HEK293 (cell line): ENCODE data around the gene MYRFL.

ENCODE experiments used
- CTCF ChIA-PET: fragments of 350-600 bp; formaldehyde crosslinking; extraction: SDS; loops from one replicate; lab custom pipeline; 2021; ENCODE audit warnings: antibody characterized with exemption; lab: Yijun Ruan, JAX
- POLR2A ChIA-PET: fragments of 300-600 bp; formaldehyde crosslinking; extraction: SDS; loops from one replicate; lab custom pipeline; 2020; ENCODE audit warnings: antibody characterized with exemption, inconsistent platforms; lab: Yijun Ruan, JAX
- H3K27ac ChIP-seq: fragments of 200-500 bp; sonication (Bioruptor generic); 2 replicates; pipeline ENCODE4 v1.5.1; 2014; ENCODE audit warnings: low read depth, low read length, control low read depth, inconsistent platforms; ENCODE audit errors: extremely low read depth
- H3K36me3 ChIP-seq, 2 experiments: fragments of 200-500 bp in 1 of 2; sonication (Bioruptor generic) in 1 of 2; 1 replicate in 1 of 2; 2 replicates in 1 of 2; pipeline ENCODE4 v1.5.1; 2014 to 2017; ENCODE audit warnings: inconsistent platforms in 2 of 2, low read length in 2 of 2; ENCODE audit not compliant: control insufficient read depth in 2 of 2, insufficient read depth in 1 of 2
- H3K4me1 ChIP-seq: fragments of 200-500 bp; sonication (Bioruptor generic); 2 replicates; pipeline ENCODE4 v1.5.1; 2014; ENCODE audit warnings: mild to moderate bottlenecking, low read length, inconsistent platforms; ENCODE audit not compliant: control insufficient read depth, insufficient read depth
- H3K4me3 ChIP-seq: 2 replicates; pipeline ENCODE4 v1.5.1; 2011; ENCODE audit warnings: low read depth, mild to moderate bottlenecking, control low read depth, low read length, moderate library complexity
- H3K9me3 ChIP-seq: fragments of 200-500 bp; sonication (Bioruptor generic); 2 replicates; pipeline ENCODE4 v1.5.1; 2014; ENCODE audit warnings: low read depth, low read length, inconsistent platforms; ENCODE audit not compliant: control insufficient read depth, insufficient read depth
- AEBP2 ChIP-seq: fragments of 450-650 bp; formaldehyde crosslinking; IDR thresholded peaks from 2 replicates; pipeline ENCODE4 v1.5.1; 2016; ENCODE audit warnings: missing biosample characterization, missing genetic modification characterization, borderline replicate concordance
- GLI4 ChIP-seq: fragments of 450-650 bp; formaldehyde crosslinking; IDR thresholded peaks from 2 replicates; pipeline ENCODE4 v1.5.1; 2016; ENCODE audit warnings: missing biosample characterization, missing genetic modification characterization
- HOXC10 ChIP-seq: sonication (generic); formaldehyde crosslinking; IDR thresholded peaks from 2 replicates; pipeline ENCODE4 v1.8.1; 2023; ENCODE audit warnings: mild to moderate bottlenecking, missing genetic modification reagents
- MEIS1 ChIP-seq: sonication (generic); formaldehyde crosslinking; IDR thresholded peaks from 2 replicates; pipeline ENCODE4 v1.8.1; 2022; ENCODE audit warnings: missing genetic modification reagents, mild to moderate bottlenecking, borderline replicate concordance
- ZFP69B ChIP-seq: fragments of 450-650 bp; formaldehyde crosslinking; IDR thresholded peaks from 2 replicates; pipeline ENCODE4 v1.5.1; 2016; ENCODE audit warnings: missing biosample characterization, missing genetic modification characterization
- ZNF48 ChIP-seq: fragments of 450-650 bp; formaldehyde crosslinking; IDR thresholded peaks from 2 replicates; pipeline ENCODE4 v1.5.1; 2016; ENCODE audit warnings: missing biosample characterization, missing genetic modification characterization
- ZNF585B ChIP-seq: fragments of 450-650 bp; formaldehyde crosslinking; IDR thresholded peaks from 2 replicates; pipeline ENCODE4 v1.5.1; 2016; ENCODE audit warnings: missing biosample characterization, missing genetic modification characterization
- ZNF596 ChIP-seq: fragments of 450-650 bp; IDR thresholded peaks from 2 replicates; pipeline ENCODE4 v1.5.0; 2018; ENCODE audit warnings: missing biosample characterization, mild to moderate bottlenecking, missing genetic modification characterization, moderate library complexity
- ZNF621 ChIP-seq: fragments of 450-650 bp; formaldehyde crosslinking; IDR thresholded peaks from 2 replicates; pipeline ENCODE4 v1.5.1; 2017; ENCODE audit warnings: missing biosample characterization, missing genetic modification characterization
- ZNF654 ChIP-seq: fragments of 450-650 bp; formaldehyde crosslinking; IDR thresholded peaks from 2 replicates; pipeline ENCODE4 v1.5.1; 2016; ENCODE audit warnings: low read depth, missing biosample characterization, missing genetic modification characterization
- ZNF660 ChIP-seq: fragments of 450-650 bp; IDR thresholded peaks from 2 replicates; pipeline ENCODE4 v1.5.1; 2018; ENCODE audit warnings: missing biosample characterization, mild to moderate bottlenecking, missing genetic modification characterization
- TF ChIP-seq, protein P1 (sequence below): fragments of 450-650 bp; formaldehyde crosslinking; IDR thresholded peaks from 2 replicates; pipeline ENCODE4 v1.5.1; 2016; ENCODE audit warnings: missing biosample characterization, missing genetic modification characterization, borderline replicate concordance
- TF ChIP-seq, protein P2 (sequence below): fragments of 450-650 bp; formaldehyde crosslinking; IDR thresholded peaks from 2 replicates; pipeline ENCODE4 v1.5.1; 2016; ENCODE audit warnings: missing biosample characterization, missing genetic modification characterization
- TF ChIP-seq, protein P3 (sequence below): fragments of 450-650 bp; formaldehyde crosslinking; IDR thresholded peaks from 2 replicates; pipeline ENCODE4 v1.5.1; 2016; ENCODE audit warnings: missing biosample characterization, missing genetic modification characterization

Gene MYRFL

DNA sequence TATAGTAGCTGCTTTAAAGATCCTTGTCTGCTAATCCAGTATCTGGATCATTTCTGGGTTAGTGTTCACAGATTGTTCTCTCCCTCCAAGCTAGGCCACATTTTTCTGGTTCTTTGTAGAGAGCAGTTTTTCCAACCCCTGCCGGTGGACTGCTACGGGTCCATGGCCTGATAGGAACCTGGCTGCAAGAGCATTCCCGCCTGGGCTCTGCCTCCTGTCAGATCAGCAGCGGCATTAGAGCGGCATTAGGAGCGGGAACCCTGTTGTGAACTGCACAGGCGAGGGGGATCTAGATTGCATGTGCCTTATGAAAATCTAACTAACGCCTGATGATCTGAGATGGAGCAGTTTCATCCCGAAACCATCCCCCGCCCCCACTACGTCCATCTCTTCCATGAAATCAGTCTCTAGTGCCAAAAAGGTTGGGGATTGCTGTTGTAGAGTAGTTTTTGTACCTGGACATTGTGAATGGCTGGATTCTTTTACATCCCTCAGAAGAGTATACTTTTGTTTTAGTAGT lies 50.4 kb downstream of the MYRFL start (continued):
- TF ChIP-seq, protein P1, sequence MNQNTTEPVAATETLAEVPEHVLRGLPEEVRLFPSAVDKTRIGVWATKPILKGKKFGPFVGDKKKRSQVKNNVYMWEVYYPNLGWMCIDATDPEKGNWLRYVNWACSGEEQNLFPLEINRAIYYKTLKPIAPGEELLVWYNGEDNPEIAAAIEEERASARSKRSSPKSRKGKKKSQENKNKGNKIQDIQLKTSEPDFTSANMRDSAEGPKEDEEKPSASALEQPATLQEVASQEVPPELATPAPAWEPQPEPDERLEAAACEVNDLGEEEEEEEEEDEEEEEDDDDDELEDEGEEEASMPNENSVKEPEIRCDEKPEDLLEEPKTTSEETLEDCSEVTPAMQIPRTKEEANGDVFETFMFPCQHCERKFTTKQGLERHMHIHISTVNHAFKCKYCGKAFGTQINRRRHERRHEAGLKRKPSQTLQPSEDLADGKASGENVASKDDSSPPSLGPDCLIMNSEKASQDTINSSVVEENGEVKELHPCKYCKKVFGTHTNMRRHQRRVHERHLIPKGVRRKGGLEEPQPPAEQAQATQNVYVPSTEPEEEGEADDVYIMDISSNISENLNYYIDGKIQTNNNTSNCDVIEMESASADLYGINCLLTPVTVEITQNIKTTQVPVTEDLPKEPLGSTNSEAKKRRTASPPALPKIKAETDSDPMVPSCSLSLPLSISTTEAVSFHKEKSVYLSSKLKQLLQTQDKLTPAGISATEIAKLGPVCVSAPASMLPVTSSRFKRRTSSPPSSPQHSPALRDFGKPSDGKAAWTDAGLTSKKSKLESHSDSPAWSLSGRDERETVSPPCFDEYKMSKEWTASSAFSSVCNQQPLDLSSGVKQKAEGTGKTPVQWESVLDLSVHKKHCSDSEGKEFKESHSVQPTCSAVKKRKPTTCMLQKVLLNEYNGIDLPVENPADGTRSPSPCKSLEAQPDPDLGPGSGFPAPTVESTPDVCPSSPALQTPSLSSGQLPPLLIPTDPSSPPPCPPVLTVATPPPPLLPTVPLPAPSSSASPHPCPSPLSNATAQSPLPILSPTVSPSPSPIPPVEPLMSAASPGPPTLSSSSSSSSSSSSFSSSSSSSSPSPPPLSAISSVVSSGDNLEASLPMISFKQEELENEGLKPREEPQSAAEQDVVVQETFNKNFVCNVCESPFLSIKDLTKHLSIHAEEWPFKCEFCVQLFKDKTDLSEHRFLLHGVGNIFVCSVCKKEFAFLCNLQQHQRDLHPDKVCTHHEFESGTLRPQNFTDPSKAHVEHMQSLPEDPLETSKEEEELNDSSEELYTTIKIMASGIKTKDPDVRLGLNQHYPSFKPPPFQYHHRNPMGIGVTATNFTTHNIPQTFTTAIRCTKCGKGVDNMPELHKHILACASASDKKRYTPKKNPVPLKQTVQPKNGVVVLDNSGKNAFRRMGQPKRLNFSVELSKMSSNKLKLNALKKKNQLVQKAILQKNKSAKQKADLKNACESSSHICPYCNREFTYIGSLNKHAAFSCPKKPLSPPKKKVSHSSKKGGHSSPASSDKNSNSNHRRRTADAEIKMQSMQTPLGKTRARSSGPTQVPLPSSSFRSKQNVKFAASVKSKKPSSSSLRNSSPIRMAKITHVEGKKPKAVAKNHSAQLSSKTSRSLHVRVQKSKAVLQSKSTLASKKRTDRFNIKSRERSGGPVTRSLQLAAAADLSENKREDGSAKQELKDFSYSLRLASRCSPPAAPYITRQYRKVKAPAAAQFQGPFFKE (tag by site-specific recombination) = no peak
- TF ChIP-seq ZNF596 (tag by site-specific recombination) = no peak
- TF ChIP-seq, protein P2, sequence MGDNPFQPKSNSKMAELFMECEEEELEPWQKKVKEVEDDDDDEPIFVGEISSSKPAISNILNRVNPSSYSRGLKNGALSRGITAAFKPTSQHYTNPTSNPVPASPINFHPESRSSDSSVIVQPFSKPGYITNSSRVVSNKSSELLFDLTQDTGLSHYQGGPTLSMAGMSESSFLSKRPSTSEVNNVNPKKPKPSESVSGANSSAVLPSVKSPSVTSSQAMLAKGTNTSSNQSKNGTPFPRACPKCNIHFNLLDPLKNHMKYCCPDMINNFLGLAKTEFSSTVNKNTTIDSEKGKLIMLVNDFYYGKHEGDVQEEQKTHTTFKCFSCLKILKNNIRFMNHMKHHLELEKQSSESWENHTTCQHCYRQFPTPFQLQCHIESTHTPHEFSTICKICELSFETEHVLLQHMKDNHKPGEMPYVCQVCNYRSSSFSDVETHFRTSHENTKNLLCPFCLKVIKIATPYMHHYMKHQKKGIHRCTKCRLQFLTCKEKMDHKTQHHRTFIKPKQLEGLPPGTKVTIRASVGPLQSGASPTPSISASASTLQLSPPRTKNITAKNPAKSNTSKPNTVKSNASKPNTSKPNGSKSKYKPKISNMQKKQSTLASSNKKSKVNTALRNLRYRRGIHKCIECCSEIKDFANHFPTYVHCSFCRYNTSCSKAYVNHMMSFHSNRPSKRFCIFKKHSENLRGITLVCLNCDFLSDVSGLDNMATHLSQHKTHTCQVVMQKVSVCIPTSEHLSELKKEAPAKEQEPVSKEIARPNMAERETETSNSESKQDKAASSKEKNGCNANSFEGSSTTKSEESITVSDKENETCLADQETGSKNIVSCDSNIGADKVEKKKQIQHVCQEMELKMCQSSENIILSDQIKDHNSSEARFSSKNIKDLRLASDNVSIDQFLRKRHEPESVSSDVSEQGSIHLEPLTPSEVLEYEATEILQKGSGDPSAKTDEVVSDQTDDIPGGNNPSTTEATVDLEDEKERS (tag by site-specific recombination) = no peak
- no peak for TF ChIP-seq GLI4 (tag by site-specific recombination)
- no peak for TF ChIP-seq AEBP2
- TF ChIP-seq, all 188 proteins: peak for 0

DNA sequence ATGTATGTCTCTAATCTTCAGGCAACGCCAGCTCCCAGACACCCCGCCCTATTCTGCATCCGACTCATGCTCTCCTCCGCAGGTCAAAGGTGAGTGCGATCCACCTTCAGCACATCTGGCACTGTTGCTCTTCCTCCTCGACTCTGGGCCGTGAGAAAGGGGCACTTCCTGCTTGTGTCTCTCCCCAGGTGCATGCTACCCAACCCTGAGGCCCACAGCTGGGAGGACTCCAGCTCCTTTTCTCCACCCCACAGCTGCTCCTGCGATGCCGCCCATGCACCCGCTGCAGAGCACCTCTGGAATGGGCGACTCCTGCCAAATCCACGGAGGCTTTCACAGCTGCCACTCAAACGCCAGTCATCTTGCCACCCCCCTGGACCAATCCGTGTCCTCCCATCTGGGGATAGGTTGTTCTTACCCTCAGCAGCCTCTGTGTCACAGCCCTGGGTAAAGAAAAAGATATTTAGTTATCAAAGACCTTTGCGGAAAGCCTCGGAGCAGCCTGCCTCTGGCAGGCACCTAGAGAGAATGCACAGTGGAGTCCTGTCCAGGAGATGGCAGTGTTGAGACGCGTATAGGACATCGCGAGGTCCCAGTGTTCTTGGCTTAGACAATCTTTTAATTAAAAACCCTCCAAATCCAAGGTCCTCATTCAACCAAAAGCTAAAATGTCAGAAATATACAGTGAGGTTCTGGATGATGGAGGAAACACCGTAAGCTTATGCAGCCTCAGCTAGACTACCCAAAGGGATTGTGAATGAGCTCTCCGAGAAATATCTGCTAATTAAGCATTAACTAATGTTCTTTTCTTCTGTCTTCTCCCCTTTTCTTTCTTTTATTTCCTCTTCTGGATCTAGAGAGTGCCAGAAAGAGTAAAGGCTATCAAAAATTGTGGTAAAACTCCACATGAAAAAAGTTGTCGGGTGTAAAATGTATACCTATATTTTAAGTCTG lies 54.3 kb downstream of the MYRFL start:
- ChIA-PET CTCF (interaction anchor here (0.5 to 3.9 kb wide), 64 partner anchors 9 to 1383 kb away, joined by 3 to 30 read pairs (median 4); no protein-coding TSS in a partner anchor), POLR2A (no interaction called here)
- Histone ChIP-seq H3K4me1 (no peaks in the 10 kb centered on the region), H3K4me3 (no peak overlapping the region), H3K27ac (no peak overlapping the region), H3K36me3 (no peaks in the 10 kb centered on the region), H3K9me3 (no peaks in the 10 kb centered on the region)
- TF ChIP-seq ZNF660 (tag by site-specific recombination) (0 out of 2 replicates have a peak, but pooled peaks have one; percentile 54), ZNF48 (tag by site-specific recombination) (no peak), ZNF585B (no peak), MEIS1 (no peak), HOXC10 (CRISPR knock-in tag) (no peak), ZFP69B (tag by site-specific recombination) (no peak), ZNF654 (tag by site-specific recombination) (peak; percentile 95), ZNF621 (no peak)
- TF ChIP-seq, protein P3, sequence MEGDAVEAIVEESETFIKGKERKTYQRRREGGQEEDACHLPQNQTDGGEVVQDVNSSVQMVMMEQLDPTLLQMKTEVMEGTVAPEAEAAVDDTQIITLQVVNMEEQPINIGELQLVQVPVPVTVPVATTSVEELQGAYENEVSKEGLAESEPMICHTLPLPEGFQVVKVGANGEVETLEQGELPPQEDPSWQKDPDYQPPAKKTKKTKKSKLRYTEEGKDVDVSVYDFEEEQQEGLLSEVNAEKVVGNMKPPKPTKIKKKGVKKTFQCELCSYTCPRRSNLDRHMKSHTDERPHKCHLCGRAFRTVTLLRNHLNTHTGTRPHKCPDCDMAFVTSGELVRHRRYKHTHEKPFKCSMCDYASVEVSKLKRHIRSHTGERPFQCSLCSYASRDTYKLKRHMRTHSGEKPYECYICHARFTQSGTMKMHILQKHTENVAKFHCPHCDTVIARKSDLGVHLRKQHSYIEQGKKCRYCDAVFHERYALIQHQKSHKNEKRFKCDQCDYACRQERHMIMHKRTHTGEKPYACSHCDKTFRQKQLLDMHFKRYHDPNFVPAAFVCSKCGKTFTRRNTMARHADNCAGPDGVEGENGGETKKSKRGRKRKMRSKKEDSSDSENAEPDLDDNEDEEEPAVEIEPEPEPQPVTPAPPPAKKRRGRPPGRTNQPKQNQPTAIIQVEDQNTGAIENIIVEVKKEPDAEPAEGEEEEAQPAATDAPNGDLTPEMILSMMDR (tag by site-specific recombination) = peak; percentile 64; the same call in 1 of the 2 replicates
